Activated CD8-positive, alpha-beta memory T cell treated with anti-CD3 and anti-CD28 coated beads for 24 hours (primary cell): Measurements from ENCODE around the gene FOXD3.
A peak's percentile ranks its signal among the peaks of the same experiment; 100 is the strongest.
"Not testable (repeated sequence)": the region's sequence is repeated elsewhere in the genome, so short reads cannot be mapped to it uniquely, and the experiment has no call there.

Experiments used
- DNase-seq: peaks from one replicate; pipeline ENCODE4 v3.0.0-alpha.2; 2020

Gene FOXD3

GRCh38 chr1:63321066-63321784 is 1.1 kb upstream of the FOXD3 start:
- DNase-seq = no peak

GRCh38 chr1:63321785-63322113 is 618 bp upstream of the FOXD3 start:
- DNase-seq = no peak

- peak; percentile 81 for DNase-seq
Observed at GRCh38 chr1:63322944-63323864, 837 bp downstream of the FOXD3 start.

GRCh38 chr1:63323865-63324778 is 1.8 kb downstream of the FOXD3 start:
- no peak for DNase-seq

GRCh38 chr1:63324779-63325119 is 2.4 kb downstream of the FOXD3 start:
- no peak for DNase-seq

GRCh38 chr1:63325279-63325985 is 3.1 kb downstream of the FOXD3 start:
- DNase-seq = no peak

- DNase-seq = no peak
Observed at GRCh38 chr1:63326106-63326472, 3.7 kb downstream of the FOXD3 start.

- DNase-seq = no peak
Observed at GRCh38 chr1:63326473-63327380, 4.4 kb downstream of the FOXD3 start.

- peak; percentile 71 for DNase-seq
Observed at GRCh38 chr1:63327417-63328054, 5.2 kb downstream of the FOXD3 start.

GRCh38 chr1:63328122-63328521 is 5.8 kb downstream of the FOXD3 start:
- DNase-seq = no peak

- no peak for DNase-seq
Observed at GRCh38 chr1:63328781-63329180, 6.4 kb downstream of the FOXD3 start.

GRCh38 chr1:63329621-63330330 is 7.4 kb downstream of the FOXD3 start:
- no peak for DNase-seq

- no peak for DNase-seq
Observed at GRCh38 chr1:63330331-63330916, 8.1 kb downstream of the FOXD3 start.

GRCh38 chr1:63342402-63342801 is 20.0 kb downstream of the FOXD3 start:
- DNase-seq = no peak

- no peak for DNase-seq
Observed at GRCh38 chr1:63343922-63344321, 21.6 kb downstream of the FOXD3 start.

- no peak for DNase-seq
Observed at GRCh38 chr1:63350320-63350719, 28.0 kb downstream of the FOXD3 start.

GRCh38 chr1:63352736-63353135 is 30.4 kb downstream of the FOXD3 start:
- no peak for DNase-seq

GRCh38 chr1:63356234-63356633 is 33.9 kb downstream of the FOXD3 start:
- not testable (repeated sequence) for DNase-seq

- no peak for DNase-seq
Observed at GRCh38 chr1:63359561-63359960, 37.2 kb downstream of the FOXD3 start.

- no peak for DNase-seq
Observed at GRCh38 chr1:63362073-63362472, 39.7 kb downstream of the FOXD3 start.
